ENCODE data around the gene CERS2. TPM values are rescaled to one million over a fixed set of nuclear protein-coding genes. Genes with fewer than 3 reads are reported as not detected.

The CERS2 gene
- total and polyA plus RNA-seq, 11 donors = 51.7 to 113 (median 76.1) TPM

GRCh38 chr1:150970808-150971582 is 3.6 kb downstream of the CERS2 start:
- Histone ChIP-seq H3K36me3 (peaks cover 0 to 32% (median 29%) of the 10 kb centered on the region in 9 donors), H3K4me1 (peaks cover 0 to 55% (median 46%) of the 10 kb centered on the region in 12 donors), H3K4me3 (peak overlapping the region in 7 of 12 donors; percentile 3 to 97 (median 10)), H3K9me3 (no peaks in the 10 kb centered on the region), H3K27me3 (no peaks in the 10 kb centered on the region), H3K27ac (peak overlapping the region in 11 of 12 donors; percentile 70 to 99 (median 95))
- intact Hi-C loops (cut with DNase I) = loop anchor here in 3 of 10 donors (5.0 kb wide), 2 partner anchors 44 to 94 kb away; partner anchors contain the start of genes SETDB1 (in 3 of the 3) and ARNT (in 1 of the 3)
- ATAC-seq = peak; percentile 59 to 87 (median 84)
- no peak for TF ChIP-seq POLR2A (IDR thresholded peaks at IDR 0.05)
- TF ChIP-seq, protein P1, sequence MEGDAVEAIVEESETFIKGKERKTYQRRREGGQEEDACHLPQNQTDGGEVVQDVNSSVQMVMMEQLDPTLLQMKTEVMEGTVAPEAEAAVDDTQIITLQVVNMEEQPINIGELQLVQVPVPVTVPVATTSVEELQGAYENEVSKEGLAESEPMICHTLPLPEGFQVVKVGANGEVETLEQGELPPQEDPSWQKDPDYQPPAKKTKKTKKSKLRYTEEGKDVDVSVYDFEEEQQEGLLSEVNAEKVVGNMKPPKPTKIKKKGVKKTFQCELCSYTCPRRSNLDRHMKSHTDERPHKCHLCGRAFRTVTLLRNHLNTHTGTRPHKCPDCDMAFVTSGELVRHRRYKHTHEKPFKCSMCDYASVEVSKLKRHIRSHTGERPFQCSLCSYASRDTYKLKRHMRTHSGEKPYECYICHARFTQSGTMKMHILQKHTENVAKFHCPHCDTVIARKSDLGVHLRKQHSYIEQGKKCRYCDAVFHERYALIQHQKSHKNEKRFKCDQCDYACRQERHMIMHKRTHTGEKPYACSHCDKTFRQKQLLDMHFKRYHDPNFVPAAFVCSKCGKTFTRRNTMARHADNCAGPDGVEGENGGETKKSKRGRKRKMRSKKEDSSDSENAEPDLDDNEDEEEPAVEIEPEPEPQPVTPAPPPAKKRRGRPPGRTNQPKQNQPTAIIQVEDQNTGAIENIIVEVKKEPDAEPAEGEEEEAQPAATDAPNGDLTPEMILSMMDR (IDR thresholded peaks at IDR 0.05) = no peak
- WGBS, 4 donors = 34 to 49% (median 44%) methylated on average over 10 to 11 of the region's 11 CpGs
- peak; percentile 69 to 92 (median 79) for DNase-seq

DNA sequence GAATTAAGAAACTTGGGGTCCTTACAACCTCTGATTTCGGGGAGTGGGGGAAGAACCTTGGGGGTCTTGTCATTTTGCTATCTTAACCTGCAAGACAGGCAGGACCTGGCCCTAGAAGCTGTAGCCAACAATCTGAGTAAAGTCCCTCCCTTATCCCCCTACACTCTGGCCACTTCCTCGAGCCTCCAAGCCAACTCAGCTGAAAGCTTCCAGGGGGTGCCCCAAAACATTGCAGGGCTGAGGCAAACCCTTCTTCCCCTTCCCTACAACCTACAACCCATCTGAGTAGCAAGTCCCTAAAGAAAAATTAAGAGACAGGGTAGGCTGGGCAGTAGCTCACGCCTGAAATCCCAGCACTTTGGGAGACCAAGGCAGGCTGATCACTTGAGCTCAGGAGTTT is 5.0 kb downstream of the CERS2 start:
- intact Hi-C loops (cut with DNase I) = loop anchor here in 4 of 10 donors (5.0 kb wide), 3 partner anchors 37 to 92 kb away; partner anchors contain the start of genes SETDB1 (in 3 of the 4) and ARNT (in 1 of the 4)
- Histone ChIP-seq H3K36me3 (peaks cover 0 to 46% (median 43%) of the 10 kb centered on the region in 9 donors), H3K27ac (peak overlapping the region in 3 of 12 donors; percentile 24 to 94 (median 27)), H3K27me3 (no peaks in the 10 kb centered on the region), H3K4me3 (no peak overlapping the region), H3K9me3 (no peaks in the 10 kb centered on the region), H3K4me1 (peaks cover 0 to 48% (median 43%) of the 10 kb centered on the region in 12 donors)
- ATAC-seq (no peak), DNase-seq (no peak)
- 82 to 84% (median 83%) methylated on average over 3 of the region's 3 CpGs for WGBS, 4 donors
- no peak for TF ChIP-seq POLR2A (IDR thresholded peaks at IDR 0.05)
- TF ChIP-seq, protein P1 (IDR thresholded peaks at IDR 0.05) = no peak

DNA sequence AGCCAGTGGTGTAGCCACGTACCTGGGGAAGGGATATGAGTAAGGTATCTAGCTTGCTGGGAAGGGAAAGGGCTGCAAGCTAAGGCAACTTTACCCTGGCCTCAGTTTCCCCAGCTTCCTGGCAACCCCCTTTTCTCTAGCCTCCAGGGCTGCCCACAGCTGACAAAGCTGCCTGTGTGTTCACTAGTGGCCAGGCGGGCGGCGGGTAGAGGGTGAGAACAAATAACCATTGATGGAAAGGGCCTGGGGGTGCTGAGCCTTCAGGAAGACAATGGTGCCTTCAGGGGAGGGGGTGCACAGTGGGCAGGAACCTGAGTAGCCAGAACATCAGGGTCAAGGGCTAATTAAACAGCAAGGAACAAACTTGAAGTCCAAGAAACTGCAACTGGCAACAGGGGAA is 6.1 kb downstream of the CERS2 start:
- WGBS, 4 donors = 81 to 97% (median 96%) methylated on average over 4 of the region's 4 CpGs
- peaks cover 0 to 44% (median 40%) of the 10 kb centered on the region in 12 donors for H3K4me1 ChIP-seq
- H3K9me3 ChIP-seq = no peaks in the 10 kb centered on the region
- no peaks in the 10 kb centered on the region for H3K27me3 ChIP-seq
- ATAC-seq (no peak), DNase-seq (no peak)
- intact Hi-C loops (cut with DNase I) = loop anchor here in 1 of 10 donors (5.0 kb wide), 1 partner anchor 36 kb away; no protein-coding TSS in a partner anchor
- no peak overlapping the region for H3K4me3 ChIP-seq
- TF ChIP-seq POLR2A (IDR thresholded peaks at IDR 0.05) = no peak
- TF ChIP-seq, protein P1 (IDR thresholded peaks at IDR 0.05) = no peak
- peaks cover 0 to 58% (median 54%) of the 10 kb centered on the region in 9 donors for H3K36me3 ChIP-seq
- no peak overlapping the region for H3K27ac ChIP-seq

GRCh38 chr1:150967936-150968335 is 6.7 kb downstream of the CERS2 start:
- Histone ChIP-seq H3K4me3 (no peak overlapping the region), H3K9me3 (no peaks in the 10 kb centered on the region), H3K27me3 (no peaks in the 10 kb centered on the region), H3K36me3 (peaks cover 0 to 63% (median 60%) of the 10 kb centered on the region in 9 donors), H3K27ac (no peak overlapping the region), H3K4me1 (peaks cover 0 to 40% (median 34%) of the 10 kb centered on the region in 12 donors)
- DNase-seq (no peak), ATAC-seq (no peak)
- 96 to 98% (median 97%) methylated on average over 12 to 13 of the region's 13 CpGs for WGBS, 4 donors
- no peak for TF ChIP-seq POLR2A (IDR thresholded peaks at IDR 0.05)
- TF ChIP-seq, protein P1 (IDR thresholded peaks at IDR 0.05) = no peak
- intact Hi-C loops (cut with DNase I) = loop anchor here in 2 of 10 donors (2.0 to 5.0 kb wide), 2 partner anchors 19 to 36 kb away; no protein-coding TSS in a partner anchor

All from heart left ventricle (tissue), 16 donors.